ENCODE results near the gene ARID4B.

DNA sequence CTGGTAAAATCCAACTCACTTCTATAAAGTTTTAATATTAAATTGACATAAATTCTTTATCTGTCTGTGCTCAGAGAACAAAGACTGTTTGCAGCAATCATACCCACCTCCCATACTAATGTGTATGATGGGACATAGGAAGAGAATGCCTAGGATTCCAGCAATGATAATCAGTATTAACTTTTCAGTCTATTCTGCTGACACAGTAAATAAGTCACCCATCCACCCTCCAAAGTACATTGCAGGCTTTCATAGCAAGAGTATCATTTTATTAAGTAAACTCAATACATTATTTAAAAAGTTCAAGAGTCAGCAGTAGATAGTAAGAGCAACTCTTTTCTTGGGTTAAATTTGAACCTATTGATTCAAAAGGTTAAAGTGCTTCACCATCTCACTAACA, 175.7 kb downstream of the ARID4B start:
- TF ChIP-seq CTCF (IDR thresholded peaks at IDR 0.05; ENCODE audit: low read depth, low read length) (no peak), POLR2A (IDR thresholded peaks at IDR 0.05; ENCODE audit: extremely low read depth, insufficient read length) (no peak), MYC (IDR thresholded peaks at IDR 0.05; ENCODE audit: low read depth, low read length) (no peak), MAX (IDR thresholded peaks at IDR 0.05; ENCODE audit: low read depth, low read length) (no peak)
